Neural progenitor cell (in vitro differentiated cells): ENCODE data around the gene PCDHB11.

ENCODE experiments used
- CTCF ChIP-seq: fragments of 200-600 bp; sonication (generic); IDR thresholded peaks from 2 replicates; pipeline ENCODE4 v1.5.1; 2017; ENCODE audit warnings: antibody characterized with exemption, mild to moderate bottlenecking
- EZH2phosphoT487 ChIP-seq: fragments of 200-600 bp; sonication (generic); IDR thresholded peaks from 2 replicates; pipeline ENCODE4 v1.6.1; 2017; ENCODE audit warnings: antibody characterized with exemption

- peak; percentile 54 for TF ChIP-seq CTCF
- no peak for TF ChIP-seq EZH2phosphoT487
Observed at GRCh38 chr5:141155540-141156374, 43.7 kb upstream of the PCDHB11 start.
